Aorta (tissue), 5 donors: ENCODE results near the gene DTD1. TPM values are rescaled to one million over a fixed set of nuclear protein-coding genes. Genes with fewer than 3 reads are reported as not detected.

Experiments used
- ATAC-seq: fragments of 200-7000 bp; cut with Tn5 transposase; one replicate; pipeline ENCODE4 v1.9.1; 2022; ENCODE audit warnings: moderate library complexity; ENCODE audit not compliant: low FRiP score
- DNase-seq, 2 donors: peaks; one replicate each; pipeline ENCODE4 v3.0.0-alpha.2; 2020
- H3K27ac ChIP-seq, 2 donors: one replicate each; pipeline ENCODE4 v1.5.1; 2013; ENCODE audit warnings: low read length in 2 of 2, mild to moderate bottlenecking in 2 of 2, moderate library complexity in 2 of 2, control low read depth in 1 of 2, inconsistent platforms in 1 of 2, low read depth in 1 of 2
- H3K27me3 ChIP-seq, 2 donors: one replicate each; pipeline ENCODE4 v1.6.1; 2013; ENCODE audit warnings: control low read depth in 1 of 2, low read length in 1 of 2, mild to moderate bottlenecking in 1 of 2, moderate library complexity in 1 of 2; ENCODE audit not compliant: insufficient read depth in 2 of 2, control insufficient read depth in 1 of 2
- H3K36me3 ChIP-seq, 2 donors: one replicate each; pipeline ENCODE4 v1.6.1; 2013; ENCODE audit warnings: control low read depth in 1 of 2, low read length in 1 of 2, mild to moderate bottlenecking in 1 of 2; ENCODE audit not compliant: insufficient read depth in 2 of 2, control insufficient read depth in 1 of 2
- H3K4me1 ChIP-seq, 2 donors: one replicate each; pipeline ENCODE4 v1.6.1; 2013; ENCODE audit warnings: low read length in 2 of 2, control low read depth in 1 of 2, mild to moderate bottlenecking in 1 of 2, moderate library complexity in 1 of 2; ENCODE audit not compliant: insufficient read depth in 2 of 2, control insufficient read depth in 1 of 2
- H3K4me3 ChIP-seq, 2 donors: one replicate each; pipeline ENCODE4 v1.5.1; 2013; ENCODE audit warnings: low read length in 2 of 2, control low read depth in 1 of 2, mild to moderate bottlenecking in 1 of 2
- H3K9me3 ChIP-seq: one replicate; pipeline ENCODE4 v1.6.1; 2013; ENCODE audit warnings: mild to moderate bottlenecking, low read length; ENCODE audit not compliant: control insufficient read depth
- WGBS, 2 donors: extraction: QIAGEN DNeasy Blood & Tissue Kit; methylation state at CpG; one replicate each; pipeline ENCODE4 v1.1.7; 2013; 5-methylcytosine and 5-hydroxymethylcytosine counted together
- intact Hi-C, 2 donors: fragments of 100-400 bp; cut with DNase I; formaldehyde crosslinking; loops; one replicate each; pipeline versions ENCODE4 v1.14.2 to v1.15.0; 2022
- polyA plus RNA-seq, 2 donors: library from polyadenylated mRNA; stranded (reverse); fragments of 200-250 nt; gene quantifications; one replicate each; pipeline ENCODE4 v1.2.3, GENCODE V29; 2013
- total RNA-seq, 2 donors: library from RNA; stranded (reverse); fragmentation: NEBNext Ultra II Directional; extraction: Animal tissue kit (Norgen Biotek cat#: 25700); gene quantifications; one replicate each; pipeline ENCODE4 v1.2.1, GENCODE V29; 2021
- donor health status: healthy with polysubstance abuse.
- donor health status: Bipolar disorder and iron deficiency.
- donor health status: DM: no; HTN: no; CAD: no.
- donor health status: DM: no; HTN: no; CAD: no.
- donor health status: DM: yes; HTN: yes; CAD: no.

DTD1 gene
- total and polyA plus RNA-seq, 4 donors, result 17.8 to 20.2 (median 19.8) TPM

DNA sequence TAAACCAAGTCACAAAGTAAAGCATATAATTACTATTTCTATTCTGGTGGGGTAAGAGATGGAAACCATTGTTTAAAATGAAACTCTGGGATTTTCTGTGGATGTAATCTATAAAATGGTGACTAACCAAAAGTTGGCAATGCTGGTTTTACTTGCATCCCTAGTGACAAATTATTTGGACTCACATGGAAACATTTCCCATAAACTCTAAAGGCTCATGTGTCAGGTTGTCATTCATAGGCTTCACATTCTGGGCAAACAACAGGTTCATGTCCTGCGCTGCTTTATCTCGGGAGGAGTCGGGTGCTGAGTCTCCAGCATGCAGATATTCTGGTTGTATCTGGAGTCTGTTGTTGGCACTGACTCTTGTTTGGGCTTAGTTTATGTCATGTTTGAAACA, 127.7 kb downstream of the DTD1 start:
- no peaks in the 10 kb centered on the region for H3K9me3 ChIP-seq
- no peak for DNase-seq
- H3K27me3 ChIP-seq, result no peaks in the 10 kb centered on the region
- H3K4me3 ChIP-seq, result no peak overlapping the region
- peaks cover 0 to 2% of the 10 kb centered on the region in 2 donors for H3K36me3 ChIP-seq
- H3K4me1 ChIP-seq, result no peaks in the 10 kb centered on the region
- intact Hi-C loops, result no loop called here
- no peak overlapping the region for H3K27ac ChIP-seq
- ATAC-seq, result no peak
- WGBS, 2 donors, result 93 to 97% methylated on average over 3 of the region's 3 CpGs

DNA sequence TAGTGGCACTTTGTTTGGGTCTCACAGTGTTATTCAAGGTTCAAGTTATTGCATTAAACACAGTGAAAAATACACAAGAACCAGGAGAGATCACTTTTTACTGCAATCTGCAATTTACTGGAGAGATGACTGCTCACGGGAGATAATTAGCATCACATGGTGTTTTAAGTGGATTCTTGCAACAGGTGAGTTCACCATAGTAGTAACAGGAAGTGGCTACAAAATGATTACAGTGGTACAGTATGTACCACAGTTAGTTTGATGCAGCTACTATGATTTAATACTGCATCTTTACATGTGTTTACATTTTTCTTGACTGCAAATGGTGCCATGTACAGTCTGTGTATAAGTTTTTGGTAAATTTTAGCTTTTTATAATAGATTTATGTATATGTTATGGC, 129.2 kb downstream of the DTD1 start:
- H3K4me3 ChIP-seq, result no peak overlapping the region
- intact Hi-C loops, result no loop called here

GRCh38 chr20:18718129-18718528, 130.3 kb downstream of the DTD1 start:
- WGBS, 2 donors, result 68 to 70% methylated on average over 3 of the region's 3 CpGs

More for the DNA sequence above, 129.2 kb downstream of the DTD1 start:
- no peak overlapping the region for H3K27ac ChIP-seq
- H3K9me3 ChIP-seq, result no peaks in the 10 kb centered on the region
- H3K4me1 ChIP-seq, result no peaks in the 10 kb centered on the region
- H3K27me3 ChIP-seq, result no peaks in the 10 kb centered on the region
- ATAC-seq, result no peak
- 96% methylated on average over 1 of the region's 1 CpG for WGBS, 2 donors
- H3K36me3 ChIP-seq, result peaks cover 0 to 2% of the 10 kb centered on the region in 2 donors
- DNase-seq, result no peak

DNA sequence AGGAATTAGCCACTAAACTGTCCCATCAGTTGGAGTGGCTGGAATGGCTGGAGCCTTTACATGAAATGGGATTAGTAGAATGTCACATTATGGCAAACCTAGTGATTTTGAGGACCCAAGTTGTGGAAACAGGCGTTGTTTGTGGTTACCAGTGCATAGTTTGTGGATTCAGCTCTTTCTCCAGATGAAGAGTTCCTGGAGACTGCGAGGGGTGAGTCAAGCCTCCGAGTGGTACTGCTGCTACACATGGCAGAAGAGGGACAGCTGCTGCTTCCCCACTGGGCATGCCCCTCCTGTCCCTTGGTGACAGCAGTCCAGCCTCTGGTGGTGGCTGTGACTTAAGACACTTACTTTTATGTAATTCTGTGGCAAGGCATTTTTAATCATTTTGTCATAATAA, 131.6 kb downstream of the DTD1 start:
- WGBS, 2 donors, result 93 to 96% methylated on average over 3 of the region's 3 CpGs
- peaks cover 0 to 2% of the 10 kb centered on the region in 2 donors for H3K36me3 ChIP-seq

More at GRCh38 chr20:18718129-18718528, 130.3 kb downstream of the DTD1 start:
- no peak for DNase-seq
- H3K36me3 ChIP-seq, result peaks cover 0 to 2% of the 10 kb centered on the region in 2 donors
- H3K27me3 ChIP-seq, result no peaks in the 10 kb centered on the region
- H3K9me3 ChIP-seq, result no peaks in the 10 kb centered on the region
- no peak for ATAC-seq
- intact Hi-C loops, result no loop called here
- H3K27ac ChIP-seq, result no peak overlapping the region
- H3K4me1 ChIP-seq, result no peaks in the 10 kb centered on the region
- no peak overlapping the region for H3K4me3 ChIP-seq

GRCh38 chr20:18721551-18722115, 133.8 kb downstream of the DTD1 start:
- no peaks in the 10 kb centered on the region for H3K27me3 ChIP-seq
- H3K27ac ChIP-seq, result no peak overlapping the region
- 67 to 68% methylated on average over 9 of the region's 9 CpGs for WGBS, 2 donors
- H3K36me3 ChIP-seq, result peaks cover 0 to 2% of the 10 kb centered on the region in 2 donors
- ATAC-seq (no peak), DNase-seq (no peak)
- H3K4me1 ChIP-seq, result no peaks in the 10 kb centered on the region
- intact Hi-C loops, result no loop called here
- no peaks in the 10 kb centered on the region for H3K9me3 ChIP-seq
- no peak overlapping the region for H3K4me3 ChIP-seq

More for the DNA sequence above, 131.6 kb downstream of the DTD1 start:
- H3K4me3 ChIP-seq, result no peak overlapping the region
- no peaks in the 10 kb centered on the region for H3K27me3 ChIP-seq
- H3K4me1 ChIP-seq, result no peaks in the 10 kb centered on the region
- H3K27ac ChIP-seq, result no peak overlapping the region
- DNase-seq (no peak), ATAC-seq (no peak)
- intact Hi-C loops, result no loop called here
- no peaks in the 10 kb centered on the region for H3K9me3 ChIP-seq

- intact Hi-C loops, result no loop called here
- H3K9me3 ChIP-seq, result no peaks in the 10 kb centered on the region
Observed at GRCh38 chr20:18722371-18722770, 134.5 kb downstream of the DTD1 start.

DNA sequence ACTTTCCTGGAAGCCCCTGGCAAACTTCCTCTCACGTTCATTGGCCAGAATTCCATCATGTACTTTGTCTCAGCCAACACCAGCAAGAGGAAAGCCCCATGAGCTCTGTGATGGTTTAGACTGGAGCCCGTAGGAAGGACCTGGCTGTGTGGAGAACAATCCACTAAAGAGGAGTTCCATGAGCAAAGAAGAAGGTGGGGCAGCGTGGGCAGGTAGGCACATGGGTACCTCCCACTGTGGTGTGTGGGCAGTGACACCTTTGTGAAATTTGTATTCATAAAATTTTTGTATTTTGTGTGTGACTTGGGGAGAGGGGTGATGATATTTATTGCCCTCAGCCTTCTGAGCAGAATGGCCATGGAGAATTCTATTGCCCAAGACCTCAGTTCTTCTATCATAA, 136.2 kb downstream of the DTD1 start:
- Histone ChIP-seq H3K4me3 (no peak overlapping the region), H3K27ac (no peak overlapping the region), H3K4me1 (no peaks in the 10 kb centered on the region), H3K27me3 (no peaks in the 10 kb centered on the region), H3K9me3 (no peaks in the 10 kb centered on the region), H3K36me3 (peaks cover 0 to 2% of the 10 kb centered on the region in 2 donors)
- intact Hi-C loops, result no loop called here
- ATAC-seq (no peak), DNase-seq (no peak)
- WGBS, 2 donors, result 91 to 95% methylated on average over 3 of the region's 3 CpGs

More at GRCh38 chr20:18722371-18722770, 134.5 kb downstream of the DTD1 start:
- no peak overlapping the region for H3K27ac ChIP-seq
- H3K36me3 ChIP-seq, result peaks cover 0 to 2% of the 10 kb centered on the region in 2 donors
- H3K27me3 ChIP-seq, result no peaks in the 10 kb centered on the region
- H3K4me3 ChIP-seq, result no peak overlapping the region
- DNase-seq (no peak), ATAC-seq (no peak)
- no peaks in the 10 kb centered on the region for H3K4me1 ChIP-seq
- 72 to 77% methylated on average over 1 of the region's 1 CpG for WGBS, 2 donors

GRCh38 chr20:18724788-18725464, 137.1 kb downstream of the DTD1 start:
- 81 to 87% methylated on average over 4 of the region's 4 CpGs for WGBS, 2 donors
- Histone ChIP-seq H3K4me3 (no peak overlapping the region), H3K4me1 (no peaks in the 10 kb centered on the region), H3K27me3 (no peaks in the 10 kb centered on the region), H3K27ac (no peak overlapping the region), H3K9me3 (no peaks in the 10 kb centered on the region), H3K36me3 (no peaks in the 10 kb centered on the region)
- DNase-seq (no peak), ATAC-seq (no peak)
- intact Hi-C loops, result no loop called here

- intact Hi-C loops, result no loop called here
- WGBS, 2 donors, result 87 to 96% methylated on average over 9 of the region's 9 CpGs
- ATAC-seq (no peak), DNase-seq (no peak)
- Histone ChIP-seq H3K27me3 (no peaks in the 10 kb centered on the region), H3K9me3 (no peaks in the 10 kb centered on the region), H3K4me3 (no peak overlapping the region), H3K4me1 (no peaks in the 10 kb centered on the region), H3K27ac (no peak overlapping the region), H3K36me3 (no peaks in the 10 kb centered on the region)
Observed at GRCh38 chr20:18727032-18727508, 139.2 kb downstream of the DTD1 start.
